SK-N-SH (cell line): Measurements from ENCODE around the gene ARHGDIB. TPM values are rescaled to one million over a fixed set of nuclear protein-coding genes. Genes with fewer than 3 reads are reported as not detected.

Experiments
- CTCF ChIA-PET: fragments of 300-600, 350-600 bp; formaldehyde crosslinking; extraction: SDS; loops from one replicate; lab custom pipeline; 2021; lab: Yijun Ruan, JAX
- POLR2A ChIA-PET: fragments of 350-600 bp; sonication (Branson Sonifier 250); formaldehyde crosslinking; extraction: SDS; loops from one replicate; lab custom pipeline; 2020; ENCODE audit warnings: antibody characterized with exemption, inconsistent platforms; lab: Yijun Ruan, JAX
- DNase-seq: peaks from one replicate; pipeline ENCODE4 v3.0.0; 2012
- H2AFZ ChIP-seq: fragments of 200-600 bp; sonication (generic); 2 replicates; pipeline ENCODE4 v1.8.1; 2016; ENCODE audit warnings: antibody characterized with exemption, mild to moderate bottlenecking, low read depth
- H3F3A ChIP-seq: fragments of 200-600 bp; sonication (generic); replicated peaks from 2 replicates; pipeline ENCODE3; 2016; ENCODE audit warnings: antibody characterized with exemption, mild to moderate bottlenecking; ENCODE audit not compliant: insufficient read depth
- H3K27ac ChIP-seq, 2 experiments: fragments of 200-500 bp in 1 of 2; fragments of 200-600 bp in 1 of 2; sonication (Bioruptor generic) in 1 of 2; sonication (generic), shearing (Covaris generic) in 1 of 2; 2 replicates each; pipeline versions ENCODE4 v1.5.1 to v1.6.1; 2014 to 2016; ENCODE audit warnings: low read depth in 2 of 2, inconsistent platforms in 1 of 2, low read length in 1 of 2, mild to moderate bottlenecking in 1 of 2, mixed read lengths in 1 of 2
- H3K27me3 ChIP-seq: fragments of 200-600 bp; sonication (generic), shearing (Covaris generic); 2 replicates; pipeline ENCODE4 v1.6.1; 2016; ENCODE audit warnings: mixed run types; ENCODE audit not compliant: insufficient read depth
- H3K36me3 ChIP-seq, 2 experiments: fragments of 200-500 bp in 1 of 2; fragments of 200-600 bp in 1 of 2; sonication (Bioruptor generic) in 1 of 2; sonication (generic) in 1 of 2; replicated peaks in 1 of 2; 2 replicates each; pipeline versions ENCODE3 to v1.5.1; 2014 to 2016; ENCODE audit warnings: low read length in 1 of 2, mild to moderate bottlenecking in 1 of 2; ENCODE audit not compliant: insufficient read depth in 2 of 2, control insufficient read depth in 1 of 2
- H3K4me1 ChIP-seq, 2 experiments: fragments of 200-500 bp in 1 of 2; fragments of 200-600 bp in 1 of 2; sonication (Bioruptor generic) in 1 of 2; sonication (generic), shearing (Covaris generic) in 1 of 2; 2 replicates each; pipeline versions ENCODE4 v1.5.1 to v1.6.1; 2014 to 2016; ENCODE audit warnings: low read depth in 1 of 2, low read length in 1 of 2, mixed run types in 1 of 2; ENCODE audit not compliant: insufficient read depth in 2 of 2, control insufficient read depth in 1 of 2
- H3K4me2 ChIP-seq: fragments of 200-600 bp; sonication (generic), shearing (Covaris generic); 2 replicates; pipeline ENCODE4 v1.6.1; 2017; ENCODE audit warnings: mixed run types
- H3K4me3 ChIP-seq, 2 experiments: fragments of 200-500 bp in 1 of 2; fragments of 200-600 bp in 1 of 2; sonication (Bioruptor generic) in 1 of 2; sonication (generic), shearing (Covaris generic) in 1 of 2; 2 replicates each; pipeline versions ENCODE4 v1.5.1 to v1.8.1; 2014 to 2016; ENCODE audit warnings: low read depth in 2 of 2, inconsistent platforms in 1 of 2, low read length in 1 of 2, mild to moderate bottlenecking in 1 of 2, mixed read lengths in 1 of 2, moderate library complexity in 1 of 2
- H3K79me2 ChIP-seq: fragments of 200-600 bp; sonication (generic); 2 replicates; pipeline ENCODE4 v1.8.1; 2017; ENCODE audit warnings: mild to moderate bottlenecking; ENCODE audit not compliant: insufficient read depth
- H3K9ac ChIP-seq: fragments of 200-600 bp; sonication (generic); 2 replicates; pipeline ENCODE4 v1.6.1; 2017; ENCODE audit warnings: mixed run types
- H3K9me2 ChIP-seq: fragments of 200-600 bp; sonication (generic); 2 replicates; pipeline ENCODE4 v1.6.1; 2017; ENCODE audit warnings: mixed run types
- H3K9me3 ChIP-seq: fragments of 200-600 bp; sonication (generic); 2 replicates; pipeline ENCODE4 v1.6.1; 2017; ENCODE audit warnings: mixed run types, mild to moderate bottlenecking, moderate library complexity
- H4K20me1 ChIP-seq: fragments of 200-600 bp; sonication (generic); 2 replicates; pipeline ENCODE4 v1.6.1; 2017; ENCODE audit warnings: mild to moderate bottlenecking, mixed run types; ENCODE audit not compliant: insufficient read depth
- CTCF ChIP-seq: fragments of 200-600 bp; sonication (generic); IDR thresholded peaks from 2 replicates; pipeline ENCODE4 v1.6.1; 2017; ENCODE audit warnings: antibody characterized with exemption, mild to moderate bottlenecking, moderate library complexity
- EP300 ChIP-seq, 2 experiments: IDR thresholded peaks; 2 replicates each; pipeline versions ENCODE4 v1.4.0 to v1.6.1; 2012; ENCODE audit warnings: borderline replicate concordance in 1 of 2, low read depth in 1 of 2, low read length in 1 of 2
- EZH2phosphoT487 ChIP-seq: fragments of 200-600 bp; sonication (generic); IDR thresholded peaks from 2 replicates; pipeline ENCODE4 v1.6.1; 2017; ENCODE audit warnings: low read depth, mixed run types, mild to moderate bottlenecking, antibody characterized with exemption, moderate library complexity, borderline replicate concordance
- FOXM1 ChIP-seq: IDR thresholded peaks from 2 replicates; pipeline ENCODE4 v1.4.0; 2012; ENCODE audit warnings: low read depth, mild to moderate bottlenecking
- GABPA ChIP-seq: IDR thresholded peaks from 2 replicates; pipeline ENCODE4 v1.4.0; 2012; ENCODE audit warnings: low read depth, mild to moderate bottlenecking
- GATA2 ChIP-seq: sonication (generic); formaldehyde crosslinking; IDR thresholded peaks from 2 replicates; pipeline ENCODE4 v1.5.0; 2020; ENCODE audit warnings: mild to moderate bottlenecking, missing genetic modification reagents
- MAX ChIP-seq: IDR thresholded peaks from 2 replicates; pipeline ENCODE4 v1.4.0; 2012; ENCODE audit warnings: low read depth
- MEF2A ChIP-seq: IDR thresholded peaks from 2 replicates; pipeline ENCODE4 v1.4.0; 2012; ENCODE audit warnings: low read depth, borderline replicate concordance
- MXI1 ChIP-seq: IDR thresholded peaks from 2 replicates; pipeline ENCODE4 v1.6.1; 2012; ENCODE audit warnings: mild to moderate bottlenecking, low read depth, low read length, improper control_type of control experiment
- NFIC ChIP-seq: IDR thresholded peaks from 2 replicates; pipeline ENCODE4 v1.4.0; 2012; ENCODE audit warnings: borderline replicate concordance
- PBX3 ChIP-seq: IDR thresholded peaks from 2 replicates; pipeline ENCODE4; 2012
- POLR2AphosphoS5 ChIP-seq: IDR thresholded peaks from 2 replicates; pipeline ENCODE4 v1.6.1; 2012; ENCODE audit warnings: low read depth, low read length
- RCOR1 ChIP-seq: fragments of 150-350 bp; IDR thresholded peaks from 2 replicates; pipeline ENCODE4 v1.6.1; 2017; ENCODE audit warnings: antibody characterized with exemption, low read length
- REST ChIP-seq: IDR thresholded peaks from 2 replicates; pipeline ENCODE4 v1.6.1; 2012; ENCODE audit warnings: mild to moderate bottlenecking, low read depth, low read length, moderate library complexity
- RFX5 ChIP-seq: IDR thresholded peaks from 2 replicates; pipeline ENCODE4 v1.6.1; 2012; ENCODE audit warnings: mild to moderate bottlenecking, improper control_type of control experiment, low read length
- RXRA ChIP-seq: IDR thresholded peaks from 2 replicates; pipeline ENCODE4 v1.4.0; 2012; ENCODE audit warnings: low read depth, mild to moderate bottlenecking, borderline replicate concordance
- SMC3 ChIP-seq: IDR thresholded peaks from 2 replicates; pipeline ENCODE4 v1.6.1; 2012; ENCODE audit warnings: low read depth, low read length, improper control_type of control experiment
- TCF12 ChIP-seq: IDR thresholded peaks from 2 replicates; pipeline ENCODE4 v1.4.0; 2012
- USF1 ChIP-seq: IDR thresholded peaks from 2 replicates; pipeline ENCODE4 v1.4.0; 2012; ENCODE audit warnings: low read depth, borderline replicate concordance
- WGBS: methylation state at CpG from one replicate; pipeline ENCODE4 v1.1.6; 2017; ENCODE audit warnings: low lambda C conversion rate; 5-methylcytosine and 5-hydroxymethylcytosine counted together
- polyA plus RNA-seq, 3 experiments: library from polyadenylated mRNA; depleted of rRNA; stranded (reverse); fragments of >200 nt; gene quantifications; 2 replicates each; pipeline ENCODE4 v1.2.3, GENCODE V29; 2012

ARHGDIB gene
- polyA plus RNA-seq, 1 of the 3 experiments (the other 2 are of a cell fraction): 362 TPM

GRCh38 chr12:14900521-14901227 lies 60.7 kb downstream of the ARHGDIB start:
- no peaks in the 10 kb centered on the region for H3K27me3 ChIP-seq
- H2AFZ ChIP-seq: no peak overlapping the region
- DNase-seq: no peak
- H3K79me2 ChIP-seq: no peaks in the 10 kb centered on the region
- no peaks in the 10 kb centered on the region for H3K9me2 ChIP-seq
- no peak overlapping the region for H3K4me2 ChIP-seq
- no peaks in the 10 kb centered on the region for H3K36me3 ChIP-seq
- CTCF ChIA-PET: interaction anchor here (1.5 kb wide), 1 partner anchor 10 kb away, joined by 3 read pairs; no protein-coding TSS in a partner anchor
- no peaks in the 10 kb centered on the region for H4K20me1 ChIP-seq
- no peak overlapping the region for H3K9ac ChIP-seq
- POLR2A ChIA-PET: no interaction called here
- no peaks in the 10 kb centered on the region for H3F3A ChIP-seq
- no peak for TF ChIP-seq GATA2 (CRISPR knock-in tag)
- no peaks in the 10 kb centered on the region for H3K9me3 ChIP-seq
- H3K27ac ChIP-seq: no peak overlapping the region
- no peak overlapping the region for H3K4me3 ChIP-seq
- 88% methylated on average over 5 of the region's 5 CpGs for WGBS
- peaks cover 4 to 6% of the 10 kb centered on the region in 2 experiments for H3K4me1 ChIP-seq

- H3K9me2 ChIP-seq: no peaks in the 10 kb centered on the region
- ChIA-PET CTCF (no interaction called here), POLR2A (no interaction called here)
- H3K79me2 ChIP-seq: no peaks in the 10 kb centered on the region
- H3F3A ChIP-seq: no peaks in the 10 kb centered on the region
- no peaks in the 10 kb centered on the region for H4K20me1 ChIP-seq
- H2AFZ ChIP-seq: no peak overlapping the region; the same call in 1 of the 2 replicates
- H3K36me3 ChIP-seq: no peaks in the 10 kb centered on the region
- no peak for DNase-seq
- H3K27ac ChIP-seq: peak overlapping the region; percentile 12 to 71; a peak in 3 of 4 replicates
- H3K9me3 ChIP-seq: no peaks in the 10 kb centered on the region
- H3K27me3 ChIP-seq: no peaks in the 10 kb centered on the region
- H3K4me1 ChIP-seq: peaks cover 4 to 19% of the 10 kb centered on the region in 2 experiments
- 68% methylated on average over 7 of the region's 7 CpGs for WGBS
- H3K9ac ChIP-seq: no peak overlapping the region
- H3K4me3 ChIP-seq: no peak overlapping the region
- peak overlapping the region; percentile 1; the same call in 1 of the 2 replicates for H3K4me2 ChIP-seq
- TF ChIP-seq EP300 (IDR thresholded peaks at IDR 0.05; ENCODE audit: borderline replicate concordance in 1 of 2, low read depth in 1 of 2, low read length in 1 of 2) (peak in 1 of 2 experiments; percentile 47; a peak in 1 of 4 replicates), REST (no peak), GABPA (no peak), USF1 (no peak), EZH2phosphoT487 (no peak), FOXM1 (no peak), RXRA (peak; percentile 60; the same call in 1 of the 2 replicates), MXI1 (no peak), TCF12 (peak; percentile 87), POLR2AphosphoS5 (no peak), RFX5 (no peak), MAX (peak; percentile 55; the same call in 1 of the 2 replicates), RCOR1 (no peak), PBX3 (no peak; the same call in 1 of the 2 replicates), MEF2A (no peak), SMC3 (no peak), NFIC (peak; percentile 73; the same call in 1 of the 2 replicates), CTCF (no peak)
These were observed 64.8 kb downstream of the ARHGDIB start for GRCh38 chr12:14896521-14897169.
